Hypothalamus (tissue), 51 donors: ENCODE data around the gene PSIP1.
"Not testable (repeated sequence)": the region's sequence is repeated elsewhere in the genome, so short reads cannot be mapped to it uniquely, and the experiment has no call there.

Source experiments
- DNase-seq, 51 donors: peaks; one replicate each; lab custom pipeline; 2025; lab: John Stamatoyannopoulos, UW

The PSIP1 gene

DNA sequence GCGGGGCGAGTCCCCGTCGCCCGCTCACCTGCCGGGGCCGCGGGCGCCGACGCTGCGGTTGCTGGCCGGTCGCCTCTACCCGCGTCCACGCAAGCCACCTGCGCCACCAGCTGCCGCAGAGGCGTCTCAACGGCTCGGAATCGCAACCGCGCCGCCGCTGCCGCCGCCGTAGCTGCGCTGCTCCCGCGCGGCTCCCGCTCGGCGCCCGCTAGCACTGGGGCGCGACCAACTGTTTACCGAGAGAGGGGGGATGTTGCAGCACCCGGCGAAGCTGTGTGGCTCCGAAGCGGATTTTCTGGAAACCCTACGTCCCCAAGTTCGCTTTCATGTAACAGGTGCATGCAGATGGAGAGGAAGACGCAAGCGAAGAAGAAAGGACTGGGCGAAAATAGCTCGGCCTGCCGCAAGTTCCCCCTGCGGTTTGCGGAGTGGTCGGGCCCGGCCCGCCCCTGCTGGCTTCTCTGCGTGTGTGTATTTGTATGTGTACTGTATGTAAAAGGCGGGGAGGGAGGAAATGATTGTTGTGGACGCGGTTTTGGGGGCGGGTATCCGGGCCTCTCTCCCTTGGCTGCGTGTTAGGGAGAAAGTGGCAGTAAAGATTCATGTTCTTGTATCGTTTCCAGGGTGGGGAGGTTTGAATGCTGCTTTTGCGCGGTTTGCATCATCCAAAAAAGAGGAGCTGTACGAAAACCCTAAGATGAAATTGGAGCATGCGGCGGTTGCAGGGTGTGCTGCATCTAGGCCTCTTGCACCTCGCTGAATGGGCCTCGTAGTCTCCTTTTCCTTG lies at the start of gene PSIP1:
Gene PSIP1, minus strand, starts transcription at position 182 of the 787 bp plus-strand sequence. CDS start 782 bp downstream, outside the sequence.
- peak in 50 of 51 donors; percentile 38 to 98 (median 79) for DNase-seq

DNA sequence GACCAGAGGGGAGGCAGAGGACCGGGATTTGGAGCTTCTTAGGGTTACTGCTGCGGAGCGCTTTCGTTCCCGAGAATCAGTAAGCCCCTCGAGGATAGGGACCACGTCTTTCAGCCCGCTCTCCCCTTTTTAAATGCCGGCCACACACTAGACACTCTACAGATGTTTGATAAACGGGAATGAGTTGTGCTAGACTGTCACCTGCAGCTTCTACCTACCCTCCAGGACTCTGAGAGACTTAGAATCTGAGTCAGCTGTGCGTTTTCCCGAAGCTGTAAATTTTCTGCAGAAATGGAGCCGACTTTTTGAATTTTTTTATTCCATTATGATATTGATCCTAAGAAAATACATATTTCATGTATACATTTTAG lies 42.7 kb upstream of the PSIP1 start:
- peak in 1 of 51 donors; percentile 33 for DNase-seq

DNA sequence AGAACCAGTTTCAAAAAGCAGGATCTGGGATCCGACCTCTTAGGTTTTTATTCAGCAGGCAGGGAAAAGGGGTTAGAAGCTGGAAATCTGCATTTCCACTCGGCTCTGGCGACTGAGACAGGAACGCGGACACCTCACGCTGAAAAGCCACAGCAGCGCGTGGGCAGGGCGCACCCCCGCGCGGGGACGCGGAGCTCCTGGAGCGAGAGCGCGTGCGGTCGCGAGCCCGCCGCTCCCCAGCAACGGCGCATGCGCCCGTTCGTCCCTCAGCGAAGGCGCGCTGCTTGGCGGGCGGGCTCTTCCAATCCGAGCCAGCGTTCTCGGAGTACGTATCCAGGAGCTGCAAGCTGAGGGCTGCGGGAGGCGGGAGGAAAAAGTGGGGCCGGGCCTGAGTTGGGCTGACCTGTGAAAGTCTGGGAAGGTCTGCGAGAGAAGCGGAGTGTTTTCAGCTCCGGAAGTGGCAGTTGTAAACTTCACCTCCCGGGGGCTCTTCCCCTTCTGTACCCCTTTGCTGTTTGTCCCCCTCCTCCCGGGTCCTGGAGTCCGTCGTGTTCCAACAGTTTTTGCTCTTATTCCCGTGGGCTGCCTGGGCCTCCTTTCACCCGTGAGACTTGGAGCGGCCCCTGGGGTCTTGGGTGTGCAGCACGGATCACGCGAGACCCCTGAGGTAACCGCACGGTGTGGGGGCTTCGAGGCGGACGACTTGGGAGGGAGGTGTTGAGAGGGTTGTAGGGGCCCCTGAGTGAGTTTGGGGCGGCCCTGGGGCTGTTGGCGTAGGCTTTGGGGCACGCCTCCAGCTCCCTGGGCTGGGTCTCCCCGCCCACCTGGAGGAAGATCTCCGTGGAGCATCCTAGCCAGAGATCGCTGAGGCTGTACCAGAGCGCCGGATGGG lies 42.1 kb upstream of the PSIP1 start, which contains the start of gene CCDC171:
Gene CCDC171, plus strand, starts transcription at position 408 of the 892 bp plus-strand sequence. CDS start 11,046 bp downstream, outside the sequence.
- DNase-seq: peak; percentile 46 to 94 (median 85)

DNA sequence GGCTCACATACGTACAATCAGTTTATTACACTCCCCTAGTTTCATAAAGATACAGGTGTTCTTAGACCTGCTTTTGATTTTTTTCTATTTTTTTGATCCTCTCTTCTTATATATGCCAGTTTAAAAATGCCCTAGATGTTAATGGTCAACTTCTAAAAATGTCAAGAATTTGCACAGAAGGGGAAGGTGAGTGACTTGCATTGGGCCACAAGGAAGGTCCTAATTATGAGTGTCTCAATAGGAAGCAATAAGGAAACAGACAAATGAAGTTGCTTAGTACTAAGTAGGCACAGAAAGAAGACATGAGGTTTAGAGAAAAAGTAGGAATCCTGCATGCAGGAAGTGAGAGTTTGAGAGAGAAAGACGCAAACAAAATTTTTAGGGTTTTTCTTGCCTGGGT lies 38.8 kb upstream of the PSIP1 start:
- no peak for DNase-seq

DNA sequence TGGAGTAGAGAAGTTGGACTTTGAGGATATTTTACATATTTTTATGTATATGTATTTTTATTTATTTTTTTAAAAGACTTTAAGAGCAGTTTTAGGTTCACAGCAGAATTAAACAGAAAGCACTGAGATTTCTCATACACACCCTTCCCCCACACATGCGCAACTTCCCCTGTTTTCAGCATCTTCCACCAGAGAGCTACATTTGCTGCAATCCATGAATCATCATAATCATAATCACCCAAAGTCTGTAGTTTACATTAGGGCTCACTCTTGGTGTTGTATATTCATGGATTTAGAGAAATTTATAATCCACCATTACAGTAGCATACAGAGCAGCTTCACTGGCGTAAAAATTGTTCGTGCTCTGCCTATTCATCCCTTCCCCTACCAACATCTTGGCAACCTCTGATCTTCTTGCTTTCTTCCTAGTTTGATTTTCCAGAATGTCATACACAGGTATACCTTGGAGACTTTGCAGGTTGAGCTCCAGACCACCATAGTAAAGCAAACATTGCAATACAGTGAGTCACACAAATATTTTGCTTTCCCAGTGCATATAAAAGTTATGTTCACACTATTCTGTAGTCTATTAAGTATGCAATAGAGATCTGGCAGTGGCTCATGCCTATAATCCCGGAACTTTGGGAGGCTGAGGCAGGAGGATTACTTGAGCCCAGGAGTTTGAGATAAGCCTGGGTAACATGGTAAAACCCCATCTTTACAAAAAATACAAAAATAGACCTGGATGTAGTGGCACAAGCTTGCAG lies 32.5 kb upstream of the PSIP1 start:
- no peak for DNase-seq

DNA sequence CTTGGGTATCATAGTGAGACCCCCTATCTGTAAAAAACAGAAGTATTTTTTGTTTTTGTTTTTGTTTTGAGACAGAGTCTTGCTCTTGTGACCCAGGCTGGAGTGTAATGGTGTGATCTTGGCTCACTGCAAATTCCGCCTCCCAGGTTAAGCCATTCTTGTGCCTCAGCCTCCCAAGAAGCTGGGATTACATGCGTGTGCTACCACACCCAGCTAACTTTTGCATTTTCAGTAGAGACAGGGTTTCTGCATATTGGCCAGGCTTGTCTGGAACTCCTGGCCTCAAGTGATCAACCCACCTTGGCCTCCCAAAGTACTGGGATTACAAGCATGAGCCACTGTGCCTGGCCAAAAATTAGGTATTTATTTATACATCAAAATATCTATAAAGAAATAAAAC lies 31.9 kb upstream of the PSIP1 start:
- DNase-seq: no peak

DNA sequence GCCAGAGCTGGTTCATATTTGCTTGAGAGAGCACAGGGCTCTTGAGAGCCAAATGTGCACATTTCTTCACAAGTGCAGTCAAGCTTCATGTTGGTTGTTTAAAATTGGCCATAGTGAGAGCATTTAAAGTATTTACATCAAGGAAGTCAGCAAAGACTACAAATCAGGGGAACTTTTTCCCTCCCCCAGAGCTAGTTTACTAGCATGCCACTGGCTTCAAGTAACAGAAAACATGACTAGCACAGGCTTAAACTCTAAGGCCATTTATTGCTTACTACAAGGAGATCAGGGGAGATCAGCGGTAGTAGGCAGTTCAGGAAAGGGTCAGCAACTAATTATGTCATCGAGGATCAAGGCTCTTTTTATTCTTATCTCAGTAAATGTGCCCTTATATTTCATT lies 31.1 kb upstream of the PSIP1 start:
- no peak for DNase-seq

DNA sequence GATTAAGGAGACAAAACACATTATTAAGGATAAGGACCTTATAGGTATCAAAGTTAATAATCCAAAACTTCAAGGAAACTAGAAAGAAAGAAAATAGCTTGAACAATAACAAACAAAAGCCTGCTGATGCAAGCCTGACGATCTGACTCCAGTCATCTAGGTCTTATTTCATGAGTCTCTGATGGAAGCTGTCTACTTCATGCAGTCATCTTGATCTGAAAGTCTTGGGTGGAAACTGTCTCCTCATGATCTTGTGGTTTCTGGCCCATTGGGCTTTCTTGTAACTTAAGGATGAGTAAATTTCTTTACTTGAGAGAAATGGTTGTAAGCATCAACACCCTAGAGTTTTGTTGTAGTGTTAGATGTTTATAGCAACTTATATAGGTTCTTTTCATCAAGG lies 20.6 kb upstream of the PSIP1 start:
- DNase-seq: no peak

DNA sequence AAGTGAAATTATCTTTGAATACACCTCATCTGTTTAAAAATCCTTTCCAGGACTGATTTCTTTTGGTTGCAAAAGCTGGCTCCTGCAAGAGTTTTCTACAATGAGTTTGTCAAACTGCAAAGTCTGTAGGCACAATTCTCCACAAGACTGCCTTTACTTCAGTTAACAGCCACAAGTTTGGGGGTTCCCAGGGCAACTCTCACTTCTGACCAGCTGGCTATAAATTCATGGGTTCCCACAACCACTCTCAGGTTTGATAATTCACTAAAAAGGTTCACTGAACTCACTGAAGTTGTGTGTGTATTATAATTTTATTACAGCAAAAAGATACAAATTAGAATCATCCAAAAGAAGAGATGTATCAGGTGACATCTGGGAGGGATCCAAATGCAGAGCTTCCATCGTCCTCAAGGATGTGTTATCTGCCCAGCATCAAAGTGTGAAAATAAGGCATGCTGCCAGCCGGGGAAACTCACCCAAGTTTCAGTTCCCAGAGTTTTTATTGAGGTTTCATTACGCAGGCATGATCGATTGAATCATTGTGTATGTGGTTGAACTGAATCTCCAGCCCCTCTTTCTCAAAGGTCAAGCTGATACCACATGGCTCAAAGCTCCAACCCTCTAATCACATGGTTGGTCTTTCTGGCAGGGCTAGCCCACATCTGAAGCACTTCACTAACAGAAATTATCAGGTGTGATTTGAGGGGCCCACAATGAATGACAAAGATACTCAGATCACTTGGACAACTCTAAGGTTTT lies 19.0 kb upstream of the PSIP1 start:
- DNase-seq: no peak

DNA sequence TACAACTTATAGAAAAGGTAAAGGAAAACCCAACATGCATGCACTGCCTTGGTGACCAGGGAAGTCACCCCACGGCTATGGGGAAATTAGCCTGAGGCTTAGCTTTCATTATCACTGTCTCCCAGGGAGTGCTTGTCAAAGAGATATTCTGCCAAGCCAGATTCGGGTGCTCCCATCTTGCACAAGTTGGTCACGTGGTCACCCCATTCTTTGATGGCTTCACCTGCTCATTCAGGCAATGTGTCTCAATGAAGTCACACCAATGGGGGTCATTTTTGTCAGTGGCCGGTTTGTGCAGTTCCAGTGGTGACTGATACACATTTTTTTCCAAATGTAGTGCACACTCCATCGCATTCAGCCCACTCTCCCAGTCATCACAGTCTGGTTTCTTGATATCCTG lies 16.3 kb upstream of the PSIP1 start:
- DNase-seq: not testable (repeated sequence)

DNA sequence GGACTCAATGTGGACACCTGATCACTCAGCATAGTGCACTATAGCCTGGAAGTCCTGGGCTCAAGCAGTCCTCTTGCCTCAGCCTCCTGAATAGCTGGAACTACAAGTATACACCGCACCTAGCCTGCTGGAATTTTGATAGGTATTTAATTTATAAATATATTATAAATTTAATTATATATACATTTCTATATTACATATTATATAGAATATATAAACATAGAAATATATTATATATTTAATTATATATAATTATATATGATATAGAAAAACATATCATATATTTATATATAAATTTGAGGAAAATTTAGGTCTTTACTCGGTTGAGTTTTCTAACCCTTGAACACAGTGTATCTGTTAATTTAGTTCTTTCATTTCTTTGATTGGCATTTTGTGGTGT lies 15.2 kb upstream of the PSIP1 start:
- DNase-seq: no peak

DNA sequence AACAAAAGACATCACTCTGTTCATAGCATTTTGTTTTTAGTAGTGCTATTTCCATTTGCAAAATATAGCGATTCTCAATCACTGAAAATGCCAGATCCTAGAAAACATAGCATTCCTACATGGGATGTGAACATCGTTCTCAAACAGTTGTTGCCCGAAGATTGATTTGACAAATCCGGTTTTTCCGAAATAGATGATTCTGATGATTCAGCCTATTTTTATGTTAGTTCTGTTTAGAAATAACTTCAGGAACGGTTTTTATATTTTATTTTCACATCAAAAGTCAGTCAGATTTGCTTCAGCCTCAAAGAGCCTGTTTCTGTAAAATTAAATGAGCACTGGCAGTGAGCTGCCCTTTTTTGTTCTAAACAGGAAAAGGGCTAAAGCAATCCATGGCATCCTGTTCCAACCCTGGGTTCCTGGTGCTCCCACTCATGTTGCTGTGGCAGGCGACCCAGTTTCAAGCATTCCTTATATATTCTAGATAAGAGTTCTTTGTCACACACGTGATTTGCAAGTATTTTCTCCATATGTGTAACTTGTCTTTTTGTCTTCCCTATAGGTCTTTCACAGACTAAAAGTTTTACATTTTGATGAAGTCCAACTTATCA lies 14.2 kb upstream of the PSIP1 start:
- no peak for DNase-seq

DNA sequence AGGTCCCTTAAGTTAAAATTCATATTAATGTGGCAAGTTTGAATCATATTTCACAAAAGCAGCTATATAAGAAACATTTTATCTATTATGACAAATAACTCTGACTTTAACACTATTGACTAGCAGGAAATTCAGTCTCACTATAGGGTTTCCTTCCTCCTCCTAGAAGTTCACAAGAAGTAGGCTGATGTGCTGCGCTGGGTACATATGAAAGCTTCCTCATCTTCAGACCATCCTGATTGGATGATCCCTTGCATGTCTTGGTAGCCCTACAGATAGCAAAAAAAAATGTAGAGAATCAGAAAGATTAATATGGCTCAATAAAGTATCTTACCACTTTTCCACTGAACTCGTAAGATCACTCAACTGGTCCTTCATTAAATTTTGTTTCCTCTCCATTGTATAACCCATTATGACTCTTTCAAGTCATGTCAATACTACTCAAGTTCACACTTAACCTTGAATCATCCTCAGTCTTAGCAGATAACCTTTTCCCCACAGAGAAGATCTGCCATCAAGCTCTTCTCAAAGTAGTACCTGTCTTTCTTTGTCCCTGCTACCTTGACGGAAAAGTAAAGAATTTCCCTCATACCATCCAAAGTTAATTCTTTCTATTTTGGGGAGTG lies 11.5 kb upstream of the PSIP1 start:
- DNase-seq: no peak

DNA sequence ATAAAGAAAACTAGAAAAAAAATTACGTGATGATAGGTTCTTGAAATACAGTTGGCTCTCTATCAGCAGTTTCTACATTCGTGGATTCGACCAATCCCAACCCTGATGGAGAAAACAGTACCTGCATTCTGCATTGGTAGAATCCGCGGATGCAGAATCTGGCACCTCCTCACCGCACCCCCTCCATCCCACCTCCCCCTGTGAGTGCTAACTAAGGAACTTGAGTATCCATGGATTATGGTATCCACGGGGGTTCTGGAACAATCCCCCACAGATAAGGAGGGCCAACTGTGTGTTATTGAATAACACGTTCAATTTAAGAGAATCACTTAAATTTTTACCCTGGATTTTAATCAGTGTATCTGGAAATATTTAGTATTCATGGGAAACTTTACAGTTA lies 10.5 kb upstream of the PSIP1 start:
- DNase-seq: no peak

DNA sequence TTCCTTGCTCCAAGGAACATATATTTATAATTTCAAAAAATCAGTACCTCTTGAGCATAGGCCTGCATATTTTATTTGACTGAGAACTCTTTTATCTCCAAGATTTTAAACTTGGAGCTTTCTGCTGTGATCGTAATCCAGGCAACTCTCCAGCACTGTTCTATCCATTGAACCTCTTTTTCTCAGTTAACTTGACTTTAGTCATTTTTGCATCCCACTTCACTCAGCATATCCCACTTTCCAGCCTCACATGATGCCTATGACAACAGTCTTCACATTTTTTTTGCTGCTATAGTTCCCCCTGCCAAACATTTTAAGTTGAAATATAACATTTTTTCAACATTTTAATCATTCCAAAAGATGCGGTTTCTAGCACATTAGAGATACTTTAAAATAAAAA lies 9.1 kb upstream of the PSIP1 start:
- no peak for DNase-seq

DNA sequence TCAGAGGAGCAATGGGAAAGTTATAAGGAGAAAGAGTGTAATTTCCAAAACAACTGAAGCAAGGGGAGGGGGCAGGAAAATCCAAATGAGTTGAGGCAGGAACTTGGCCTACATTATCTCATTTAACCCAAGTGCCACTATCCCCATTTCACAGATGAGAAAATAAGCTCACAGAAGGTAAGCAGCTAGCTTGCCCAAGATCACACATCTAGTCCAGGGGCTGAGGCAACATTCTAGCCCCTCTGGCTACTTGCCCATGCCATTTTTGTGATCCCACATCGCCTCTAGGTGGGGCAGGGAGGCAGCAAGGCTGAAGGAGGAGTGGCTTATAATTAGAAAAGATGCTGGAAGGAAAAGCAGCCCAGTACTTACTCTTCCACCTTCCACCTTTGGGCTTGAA lies 2.6 kb upstream of the PSIP1 start:
- no peak for DNase-seq

DNA sequence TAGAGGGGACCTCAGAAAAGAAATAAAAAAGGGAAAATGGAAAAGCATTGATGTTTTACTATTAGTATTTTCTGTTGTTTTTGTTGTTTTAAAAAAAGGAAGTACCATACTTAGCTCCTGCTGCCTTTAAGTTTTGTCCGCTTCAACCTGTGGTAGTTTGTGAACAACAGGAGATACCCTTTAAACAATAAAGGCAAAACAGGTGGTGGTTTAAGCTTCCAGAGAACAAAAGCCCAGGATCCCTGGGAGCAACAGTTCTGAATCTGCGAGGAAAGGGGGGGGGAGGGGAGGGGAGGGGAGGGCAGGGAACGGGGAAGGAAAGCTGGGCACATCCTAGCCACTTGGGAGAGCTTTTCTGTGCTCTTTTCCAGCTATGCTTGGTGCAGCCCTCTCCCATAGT lies 2.1 kb upstream of the PSIP1 start:
- no peak for DNase-seq

DNA sequence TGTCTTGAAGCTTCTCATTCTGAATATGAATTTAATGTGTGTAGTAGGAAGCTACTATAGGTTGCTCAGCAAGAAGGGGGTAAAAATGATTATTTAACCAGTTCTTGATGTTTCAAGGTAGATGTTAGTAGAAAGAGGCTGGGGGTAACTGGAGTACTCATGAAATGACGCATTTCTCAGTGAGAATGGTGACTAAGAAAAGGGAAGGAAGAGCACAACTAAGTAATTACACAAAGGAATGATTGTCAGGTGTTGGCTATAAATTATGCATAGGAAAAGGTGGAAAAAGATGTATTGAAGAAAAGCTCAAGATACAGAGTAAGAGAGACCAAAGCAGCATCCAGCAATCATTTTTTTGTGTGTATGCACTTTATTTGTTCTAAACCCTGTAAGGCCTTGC lies 1.4 kb upstream of the PSIP1 start:
- no peak for DNase-seq
